ENCODE data around the gene APOA5. TPM values are rescaled to one million over a fixed set of nuclear protein-coding genes. Genes with fewer than 3 reads are reported as not detected.
"Not testable (repeated sequence)": the region's sequence is repeated elsewhere in the genome, so short reads cannot be mapped to it uniquely, and the experiment has no call there.

The APOA5 gene
- polyA plus RNA-seq, 1 donor: 0.09 TPM

- WGBS (ENCODE audit: insufficient coverage, low lambda C conversion rate): 0% methylated on average over 2 of the region's 25 CpGs
- H3K27ac ChIP-seq (ENCODE audit: low read length): peak overlapping the region; percentile 85
- peak in 1 of 2 donors; percentile 77 for DNase-seq
These were observed 18.2 kb downstream of the APOA5 start for GRCh38 chr11:116773203-116774097.

GRCh38 chr11:116772443-116773202 lies 19.1 kb downstream of the APOA5 start, which contains the start of gene BUD13:
Gene BUD13 (minus strand): TSS chr11:116772987. CDS start chr11:116772964, 23 bp downstream.
- no CpG with 5 or more reads among the region's 73 CpGs for WGBS (ENCODE audit: insufficient coverage, low lambda C conversion rate)
- peak within 1 kb of the TSS; percentile 85 for H3K27ac ChIP-seq (ENCODE audit: low read length)
- no peaks in the 10 kb centered on the region for H3K27me3 ChIP-seq (ENCODE audit: control insufficient read depth, insufficient read depth, low read length)
- no peaks in the 10 kb centered on the region for H3K9me3 ChIP-seq (ENCODE audit: control insufficient read depth, low read depth, low read length)
- peaks cover 20% of the 10 kb centered on the region for H3K36me3 ChIP-seq (ENCODE audit: control insufficient read depth, insufficient read depth, low read length)
- DNase-seq: peak; percentile 85 to 96
- H3K4me3 ChIP-seq (ENCODE audit: low read length): peak within 1 kb of the TSS; percentile 93
- peaks cover 11% of the 10 kb centered on the region for H3K4me1 ChIP-seq (ENCODE audit: control insufficient read depth, insufficient read depth, low read length)

More at GRCh38 chr11:116773203-116774097, 18.2 kb downstream of the APOA5 start:
- Histone ChIP-seq H3K4me1 (ENCODE audit: control insufficient read depth, insufficient read depth, low read length) (peaks cover 11% of the 10 kb centered on the region), H3K4me3 (ENCODE audit: low read length) (peak overlapping the region; percentile 93), H3K9me3 (ENCODE audit: control insufficient read depth, low read depth, low read length) (no peaks in the 10 kb centered on the region), H3K27me3 (ENCODE audit: control insufficient read depth, insufficient read depth, low read length) (no peaks in the 10 kb centered on the region), H3K36me3 (ENCODE audit: control insufficient read depth, insufficient read depth, low read length) (peaks cover 27% of the 10 kb centered on the region)

GRCh38 chr11:116771935-116772334 lies 19.7 kb downstream of the APOA5 start:
- H3K9me3 ChIP-seq (ENCODE audit: control insufficient read depth, low read depth, low read length): no peaks in the 10 kb centered on the region
- H3K4me1 ChIP-seq (ENCODE audit: control insufficient read depth, insufficient read depth, low read length): peaks cover 11% of the 10 kb centered on the region
- no peaks in the 10 kb centered on the region for H3K27me3 ChIP-seq (ENCODE audit: control insufficient read depth, insufficient read depth, low read length)
- no peak for DNase-seq
- no CpG with 5 or more reads among the region's 2 CpGs for WGBS (ENCODE audit: insufficient coverage, low lambda C conversion rate)
- peak overlapping the region; percentile 85 for H3K27ac ChIP-seq (ENCODE audit: low read length)
- peak overlapping the region; percentile 93 for H3K4me3 ChIP-seq (ENCODE audit: low read length)
- peaks cover 18% of the 10 kb centered on the region for H3K36me3 ChIP-seq (ENCODE audit: control insufficient read depth, insufficient read depth, low read length)

- Histone ChIP-seq H3K36me3 (ENCODE audit: control insufficient read depth, insufficient read depth, low read length) (peaks cover 68% of the 10 kb centered on the region), H3K27me3 (ENCODE audit: control insufficient read depth, insufficient read depth, low read length) (no peaks in the 10 kb centered on the region), H3K9me3 (ENCODE audit: control insufficient read depth, low read depth, low read length) (no peaks in the 10 kb centered on the region), H3K4me3 (ENCODE audit: low read length) (no peak overlapping the region), H3K4me1 (ENCODE audit: control insufficient read depth, insufficient read depth, low read length) (no peaks in the 10 kb centered on the region), H3K27ac (ENCODE audit: low read length) (no peak overlapping the region)
- no peak for DNase-seq
- WGBS (ENCODE audit: insufficient coverage, low lambda C conversion rate): no CpG with 5 or more reads among the region's 2 CpGs
These were observed 29.5 kb downstream of the APOA5 start for GRCh38 chr11:116762132-116762531.

GRCh38 chr11:116756044-116756443 lies 35.6 kb downstream of the APOA5 start:
- not testable (repeated sequence) for DNase-seq; H3K27me3 ChIP-seq (ENCODE audit: control insufficient read depth, insufficient read depth, low read length); H3K4me3 ChIP-seq (ENCODE audit: low read length); H3K4me1 ChIP-seq (ENCODE audit: control insufficient read depth, insufficient read depth, low read length); H3K27ac ChIP-seq (ENCODE audit: low read length); H3K9me3 ChIP-seq (ENCODE audit: control insufficient read depth, low read depth, low read length)
- peaks cover 62% of the 10 kb centered on the region for H3K36me3 ChIP-seq (ENCODE audit: control insufficient read depth, insufficient read depth, low read length)
- WGBS (ENCODE audit: insufficient coverage, low lambda C conversion rate): no CpG with 5 or more reads among the region's 8 CpGs

- Histone ChIP-seq H3K9me3 (ENCODE audit: control insufficient read depth, low read depth, low read length) (no peaks in the 10 kb centered on the region), H3K4me1 (ENCODE audit: control insufficient read depth, insufficient read depth, low read length) (no peaks in the 10 kb centered on the region), H3K27me3 (ENCODE audit: control insufficient read depth, insufficient read depth, low read length) (no peaks in the 10 kb centered on the region), H3K36me3 (ENCODE audit: control insufficient read depth, insufficient read depth, low read length) (peaks cover 54% of the 10 kb centered on the region), H3K27ac (ENCODE audit: low read length) (no peak overlapping the region), H3K4me3 (ENCODE audit: low read length) (no peak overlapping the region)
- DNase-seq: no peak
- 100% methylated on average over 1 of the region's 2 CpGs for WGBS (ENCODE audit: insufficient coverage, low lambda C conversion rate)
These were observed 41.5 kb downstream of the APOA5 start for GRCh38 chr11:116750070-116750718.

- Histone ChIP-seq H3K4me1 (ENCODE audit: control insufficient read depth, insufficient read depth, low read length) (no peaks in the 10 kb centered on the region), H3K36me3 (ENCODE audit: control insufficient read depth, insufficient read depth, low read length) (peaks cover 12% of the 10 kb centered on the region), H3K9me3 (ENCODE audit: control insufficient read depth, low read depth, low read length) (no peaks in the 10 kb centered on the region), H3K27ac (ENCODE audit: low read length) (no peak overlapping the region), H3K4me3 (ENCODE audit: low read length) (no peak overlapping the region), H3K27me3 (ENCODE audit: control insufficient read depth, insufficient read depth, low read length) (no peaks in the 10 kb centered on the region)
- WGBS (ENCODE audit: insufficient coverage, low lambda C conversion rate): no CpG with 5 or more reads among the region's 6 CpGs
- DNase-seq: no peak
These were observed 49.6 kb downstream of the APOA5 start for GRCh38 chr11:116742104-116742503.

GRCh38 chr11:116740741-116741140 lies 50.9 kb downstream of the APOA5 start:
- Histone ChIP-seq H3K27ac (ENCODE audit: low read length) (no peak overlapping the region), H3K4me3 (ENCODE audit: low read length) (no peak overlapping the region), H3K36me3 (ENCODE audit: control insufficient read depth, insufficient read depth, low read length) (peaks cover 4% of the 10 kb centered on the region), H3K9me3 (ENCODE audit: control insufficient read depth, low read depth, low read length) (no peaks in the 10 kb centered on the region), H3K27me3 (ENCODE audit: control insufficient read depth, insufficient read depth, low read length) (no peaks in the 10 kb centered on the region), H3K4me1 (ENCODE audit: control insufficient read depth, insufficient read depth, low read length) (no peaks in the 10 kb centered on the region)
- no CpG with 5 or more reads among the region's 4 CpGs for WGBS (ENCODE audit: insufficient coverage, low lambda C conversion rate)
- no peak for DNase-seq

All from large intestine (tissue), 3 donors.